HG03025 (cell line): ENCODE measurements around the gene PTPRM.
"Not testable (repeated sequence)": the region's sequence is repeated elsewhere in the genome, so short reads cannot be mapped to it uniquely, and the experiment has no call there.

Source experiments
- ATAC-seq: cut with Tn5 transposase; IDR thresholded peaks from one replicate; pipeline ENCODE4 v1.9.1; 2021; ENCODE audit warnings: mild to moderate bottlenecking, moderate library complexity; ENCODE audit not compliant: unreplicated experiment, low FRiP score

PTPRM gene

DNA sequence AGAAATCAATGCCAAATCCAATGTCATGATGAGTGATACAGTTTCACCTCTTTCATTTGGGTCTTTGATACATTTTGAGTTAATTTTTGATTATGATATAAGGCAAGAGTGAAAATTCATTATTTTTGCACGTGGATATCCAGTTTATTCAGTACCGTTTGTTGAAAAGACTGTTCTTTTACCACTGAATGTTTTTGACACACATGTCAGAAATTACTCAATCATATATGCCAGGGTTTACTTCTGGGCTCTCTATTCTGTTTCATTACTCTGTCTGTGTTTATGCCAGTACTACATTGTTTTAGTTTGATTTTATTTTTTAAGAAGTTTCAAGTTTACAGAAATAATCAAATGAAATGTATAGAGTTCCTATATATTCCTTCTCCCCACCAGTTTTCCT lies 154.4 kb downstream of the PTPRM start:
- no peak for ATAC-seq

DNA sequence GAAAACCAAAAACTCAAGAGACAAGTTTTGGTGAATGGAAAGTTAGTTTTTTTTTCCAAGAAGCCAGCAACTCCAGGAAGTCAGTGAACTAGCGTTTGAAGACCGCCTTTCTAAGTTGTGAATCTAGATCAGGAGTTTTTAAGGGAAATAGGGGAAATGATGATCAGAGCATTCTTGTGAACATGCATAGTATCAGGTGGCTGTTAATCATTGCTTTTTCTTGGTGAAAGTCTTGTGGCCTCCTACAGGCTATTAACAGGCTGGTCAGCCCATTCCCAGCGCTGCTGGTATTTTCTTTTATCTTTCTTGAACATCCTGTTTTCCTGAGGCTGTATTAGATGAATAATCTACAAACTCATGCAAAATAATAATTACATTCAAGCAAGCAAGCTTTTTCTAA lies 155.8 kb downstream of the PTPRM start:
- ATAC-seq = no peak

DNA sequence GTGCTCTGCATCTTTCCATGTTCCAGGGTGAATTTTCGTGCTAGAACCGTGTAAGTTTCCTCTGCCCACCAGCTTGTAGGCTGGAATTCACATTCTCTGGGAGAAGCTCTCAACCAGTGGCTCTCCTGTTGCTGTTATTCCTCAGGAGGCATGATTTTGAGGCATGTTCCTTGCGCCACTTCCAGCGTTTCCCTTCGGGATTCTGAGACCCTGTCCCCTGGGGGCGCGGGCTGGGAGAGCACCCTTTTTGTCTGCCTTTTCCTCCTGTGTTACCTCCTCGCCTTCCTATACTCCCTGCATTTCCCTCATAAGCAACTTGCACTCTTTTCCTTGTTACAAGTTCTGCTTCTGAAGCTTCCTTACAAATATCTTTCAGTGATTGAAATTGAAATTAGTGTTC lies 156.4 kb downstream of the PTPRM start:
- ATAC-seq = no peak

DNA sequence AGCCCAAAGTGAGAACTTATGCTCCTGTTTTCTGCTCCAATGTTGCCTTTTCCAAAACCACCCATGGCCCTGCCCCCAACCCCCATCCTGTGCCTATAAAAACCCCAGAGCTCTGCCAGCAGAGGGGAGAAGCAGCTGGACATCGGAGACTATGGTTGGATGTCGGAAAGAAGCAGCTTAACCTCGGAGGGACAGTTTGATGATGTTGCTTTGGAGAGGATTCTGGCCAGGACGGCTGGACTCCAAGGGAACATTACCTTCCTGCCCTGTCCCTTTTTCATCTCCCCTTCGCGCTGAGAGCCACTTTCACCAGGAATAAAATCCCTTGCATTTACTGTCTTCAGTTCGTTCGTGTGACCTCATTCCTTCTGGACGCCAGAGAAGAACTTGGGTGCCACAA lies 158.4 kb downstream of the PTPRM start:
- ATAC-seq = no peak

DNA sequence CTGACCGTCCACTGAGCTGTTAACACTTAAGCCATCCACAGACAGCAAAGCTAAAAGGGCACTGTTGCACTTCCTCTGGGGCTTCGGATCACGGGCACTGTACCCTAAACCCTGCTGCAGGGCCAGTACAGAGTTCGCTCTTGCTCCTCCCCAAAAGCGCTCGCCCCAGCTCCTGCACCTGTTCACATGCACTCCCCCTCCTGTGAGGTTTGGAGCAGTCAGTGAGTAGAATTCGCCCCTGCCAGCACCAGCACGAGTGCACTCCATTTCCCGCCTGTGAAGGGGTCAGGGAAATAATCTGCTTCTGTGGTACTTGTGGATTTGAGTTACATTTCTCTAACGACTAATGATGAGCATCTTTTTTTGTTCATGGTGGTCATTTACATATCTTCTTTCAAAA lies 158.8 kb downstream of the PTPRM start:
- no peak for ATAC-seq

DNA sequence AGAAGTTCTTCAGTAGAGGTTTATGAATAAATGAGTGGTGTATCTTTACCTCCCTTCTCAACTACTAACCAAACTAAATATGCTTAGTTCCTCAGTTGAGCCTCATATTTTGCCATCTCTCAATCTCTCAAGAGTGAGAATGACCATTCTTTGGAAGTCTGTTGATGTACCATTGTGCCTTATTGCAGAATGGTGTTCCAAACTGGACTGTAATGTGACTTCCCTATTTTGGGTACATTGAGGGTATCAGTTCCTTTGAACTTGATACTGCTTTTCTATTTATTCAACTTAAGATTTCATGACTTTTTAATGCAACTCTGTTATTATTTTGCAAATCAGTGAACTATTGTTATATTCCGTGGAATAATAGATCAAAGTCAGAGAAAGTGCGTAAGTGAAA lies 159.4 kb downstream of the PTPRM start:
- no peak for ATAC-seq

DNA sequence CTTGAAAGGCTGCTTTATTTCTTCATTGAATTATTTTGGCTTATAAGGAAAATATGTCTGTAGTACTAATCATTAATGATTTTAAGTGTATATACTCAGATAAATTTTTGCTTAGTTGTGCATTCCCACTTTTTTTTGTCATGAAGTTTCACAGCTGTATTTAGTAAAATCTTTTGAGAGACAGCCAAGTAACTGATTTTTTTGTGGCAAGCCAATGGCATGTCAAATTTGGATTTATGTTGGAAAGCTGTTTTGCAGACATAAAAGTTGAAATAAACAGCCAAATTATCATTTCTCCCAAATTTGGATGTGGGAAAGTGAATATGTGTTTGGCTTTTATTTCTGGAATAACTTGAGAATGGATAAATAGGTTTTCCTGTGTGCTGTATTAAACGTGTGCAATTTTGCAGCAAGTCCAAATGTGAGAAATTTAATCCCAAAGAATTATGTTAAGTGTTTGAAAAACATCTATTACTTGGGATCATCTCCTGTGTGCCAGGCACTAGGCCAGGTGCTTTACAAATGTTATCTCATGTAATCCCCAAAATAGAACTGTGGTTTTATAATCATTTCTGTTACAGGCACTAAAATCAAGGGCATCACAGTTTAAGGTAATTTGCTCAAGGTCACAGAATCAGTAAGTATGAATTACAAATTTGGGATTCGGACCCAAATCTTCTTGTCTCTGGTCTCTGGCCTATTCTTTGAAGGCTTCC lies 160.4 kb downstream of the PTPRM start:
- ATAC-seq = no peak

DNA sequence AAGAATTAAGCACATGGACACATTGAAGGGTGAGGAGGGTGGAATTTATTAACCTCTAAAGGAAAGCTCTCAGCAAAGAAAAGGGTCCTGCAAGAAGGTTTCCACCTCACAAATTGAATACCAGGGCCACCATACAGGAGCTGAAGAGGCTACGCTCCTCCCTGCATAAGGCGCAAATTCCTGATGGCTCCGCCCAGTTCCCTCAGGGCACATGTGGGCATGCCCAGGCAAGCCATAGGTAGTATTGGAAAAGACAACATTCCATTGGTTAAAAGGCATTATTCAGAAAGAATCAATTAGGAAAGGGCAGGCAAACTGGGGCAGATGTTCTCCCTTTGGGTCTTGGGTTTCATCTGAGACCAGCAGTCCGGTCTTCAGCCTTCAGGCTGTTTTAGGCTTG lies 161.2 kb downstream of the PTPRM start:
- no peak for ATAC-seq

DNA sequence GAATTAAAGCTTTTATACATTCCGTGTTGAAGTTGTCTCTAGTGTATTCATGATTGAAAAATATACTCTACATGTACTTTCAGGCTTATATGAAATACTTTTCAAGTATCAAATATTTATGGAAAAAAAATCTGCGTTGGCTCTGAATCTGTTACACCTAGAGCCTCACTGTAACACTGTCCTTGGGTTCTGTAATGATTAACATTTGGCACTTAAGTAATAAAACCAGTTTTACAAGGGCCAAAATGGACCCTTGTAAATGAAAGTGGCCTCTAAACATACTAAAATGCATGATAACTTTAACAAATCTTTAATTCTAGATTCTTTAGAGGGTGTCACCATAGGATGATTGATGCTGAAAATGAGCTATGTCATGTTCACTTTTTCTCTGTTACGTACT lies 162.8 kb downstream of the PTPRM start:
- no peak for ATAC-seq

DNA sequence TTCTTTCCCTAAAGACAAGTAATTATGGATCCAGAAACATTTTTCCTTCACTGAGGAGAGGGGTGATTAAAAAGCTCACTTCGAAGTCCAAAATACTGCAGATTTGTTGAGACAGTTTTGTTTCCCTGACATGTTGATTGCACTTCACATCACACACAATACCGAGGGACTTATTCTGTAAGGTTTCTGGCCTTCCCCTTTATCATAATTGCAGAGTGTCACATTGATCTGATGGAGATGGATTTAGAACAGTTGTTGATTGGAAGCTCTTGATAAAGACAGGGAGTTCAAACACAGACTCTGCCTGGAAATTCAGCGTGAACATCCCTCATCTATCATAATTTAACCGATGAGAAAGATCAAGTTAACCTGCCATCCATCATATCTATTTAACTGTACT lies 163.6 kb downstream of the PTPRM start:
- ATAC-seq = no peak

DNA sequence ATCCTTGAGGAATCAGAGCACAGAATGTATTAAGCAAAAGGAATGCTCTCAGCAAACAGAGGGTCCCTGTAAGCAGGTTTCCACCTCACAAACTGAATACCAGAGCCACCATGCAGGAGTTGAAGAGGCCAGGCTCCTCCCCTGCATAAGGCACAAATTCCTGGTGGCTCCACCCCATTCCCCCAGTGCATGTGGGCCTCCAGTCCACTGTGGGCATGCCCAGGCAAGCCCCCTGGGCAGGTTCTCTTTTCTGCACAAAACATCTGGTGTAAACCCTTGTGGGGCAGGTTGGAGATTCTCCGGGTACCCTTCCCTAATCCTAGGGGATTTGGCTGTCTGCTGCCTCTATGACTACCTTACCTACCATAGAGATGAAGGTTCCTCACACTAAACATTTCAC lies 166.5 kb downstream of the PTPRM start:
- ATAC-seq = no peak

DNA sequence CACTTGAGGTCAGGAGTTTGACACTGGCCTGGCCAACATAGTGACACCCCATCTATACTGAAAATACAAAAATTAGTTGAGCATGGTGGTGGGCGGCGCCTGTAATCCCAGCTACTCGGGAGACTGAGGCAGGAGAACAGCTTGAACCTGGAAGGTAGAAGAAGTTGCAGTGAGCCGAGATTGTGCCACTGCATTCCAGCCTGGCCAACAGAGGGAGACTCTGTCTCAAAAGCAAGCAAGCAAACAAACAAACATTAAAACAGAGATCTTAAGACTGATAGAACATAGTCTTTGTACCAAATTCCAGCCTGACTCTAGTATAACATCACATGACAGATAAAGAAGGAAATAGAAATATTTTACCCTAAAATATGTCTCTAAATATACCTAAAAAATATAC lies 168.1 kb downstream of the PTPRM start:
- no peak for ATAC-seq

DNA sequence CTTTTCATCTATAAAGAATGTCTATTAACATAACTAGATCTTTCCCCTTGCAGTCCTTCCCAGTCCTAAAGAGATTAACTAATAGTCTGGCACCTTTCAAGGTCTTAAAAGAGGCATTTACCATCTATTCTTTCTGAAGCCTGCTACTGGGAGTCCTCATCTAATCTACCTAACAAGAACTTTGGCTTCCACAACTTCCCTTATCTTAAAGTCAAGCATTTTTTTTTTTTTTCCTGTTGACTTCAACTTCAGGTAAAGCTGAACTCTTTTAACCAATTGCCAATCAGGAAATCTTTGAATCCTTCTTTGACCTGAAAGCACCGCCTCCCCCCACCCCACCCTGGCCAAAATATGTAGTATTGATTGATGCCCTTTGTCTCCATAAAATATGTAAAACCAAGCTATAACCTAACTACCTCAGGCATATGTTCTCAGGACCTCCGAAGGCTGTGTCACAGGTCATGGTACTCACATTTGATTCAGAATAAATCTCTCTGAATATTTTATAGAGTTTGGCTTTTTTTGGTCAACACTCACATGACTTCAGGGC lies 168.6 kb downstream of the PTPRM start:
- no peak for ATAC-seq

DNA sequence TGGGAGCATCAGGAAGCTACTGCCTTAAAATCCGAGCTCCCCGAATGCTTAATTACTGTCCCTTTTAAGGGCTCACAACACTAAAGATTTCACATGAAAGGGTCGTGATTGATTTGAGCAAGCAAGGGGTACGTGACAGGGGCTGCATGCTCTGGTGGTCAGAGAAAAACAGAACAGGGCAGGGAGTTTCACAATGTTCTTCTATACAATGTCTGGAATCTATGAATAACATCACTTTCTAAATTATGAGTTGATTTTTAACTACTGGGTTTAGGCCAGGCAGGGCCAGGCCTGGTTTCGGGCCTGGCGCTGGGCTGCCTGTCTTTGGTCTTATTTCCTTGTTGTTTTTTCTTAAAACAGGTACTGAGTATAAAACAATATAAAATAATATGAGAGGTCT lies 169.4 kb downstream of the PTPRM start:
- not testable (repeated sequence) for ATAC-seq

DNA sequence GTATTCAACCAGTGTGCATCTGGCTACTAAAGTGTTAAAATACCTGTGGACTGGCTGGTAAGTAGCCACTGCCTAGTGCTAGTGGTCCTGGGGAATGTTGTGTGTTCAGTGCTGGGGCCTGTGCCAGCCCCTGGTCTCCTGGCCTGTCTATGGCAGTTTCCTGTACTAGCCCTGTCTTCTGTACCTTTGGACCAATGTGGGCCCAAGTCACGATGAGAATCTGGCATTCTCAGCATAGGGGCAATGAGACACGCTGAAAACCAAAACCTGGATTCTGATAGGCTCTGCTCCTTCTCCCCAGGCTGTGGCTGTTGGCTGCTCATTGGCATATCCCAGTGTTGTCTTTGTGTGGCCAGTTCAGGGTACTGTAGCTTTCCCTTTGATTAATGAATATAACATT lies 170.4 kb downstream of the PTPRM start:
- no peak for ATAC-seq

DNA sequence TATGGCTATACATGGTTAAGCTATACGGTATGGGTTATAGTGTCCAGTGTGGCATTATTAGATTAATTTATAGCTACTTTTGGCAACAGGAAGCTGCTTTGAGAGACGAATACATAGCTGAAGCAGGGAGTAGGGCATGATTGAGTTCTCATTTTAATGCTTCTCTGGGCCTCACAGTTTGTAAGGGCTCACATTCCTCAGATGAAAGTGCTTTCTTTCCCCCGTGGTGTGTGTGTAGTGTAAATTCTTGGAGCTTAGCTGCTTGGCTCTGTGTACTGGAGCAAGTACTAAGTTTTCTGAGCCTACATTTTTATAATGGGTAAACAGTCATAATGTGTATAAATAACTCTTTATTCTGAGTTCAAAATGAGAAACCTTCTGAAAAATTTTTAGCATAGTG lies 173.7 kb downstream of the PTPRM start:
- ATAC-seq = no peak

DNA sequence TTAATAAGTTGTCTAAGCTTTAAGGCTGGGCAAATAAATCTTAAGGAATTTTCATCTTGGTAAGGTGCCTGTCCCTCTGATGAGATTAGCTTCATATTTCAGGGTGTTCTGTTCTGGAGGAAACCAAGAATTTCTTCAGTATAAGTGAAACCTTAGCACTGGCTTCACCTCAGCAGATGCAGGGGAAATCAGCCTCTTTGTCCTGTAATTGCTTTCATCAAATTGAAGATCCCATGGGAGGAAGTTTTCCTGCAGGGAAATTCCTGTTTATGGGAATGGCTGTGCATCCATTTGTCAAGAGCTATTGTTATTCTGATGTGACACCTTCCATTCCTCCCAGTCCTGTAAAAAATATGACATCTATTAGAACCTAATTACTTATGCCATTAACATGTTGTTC lies 174.5 kb downstream of the PTPRM start:
- no peak for ATAC-seq

DNA sequence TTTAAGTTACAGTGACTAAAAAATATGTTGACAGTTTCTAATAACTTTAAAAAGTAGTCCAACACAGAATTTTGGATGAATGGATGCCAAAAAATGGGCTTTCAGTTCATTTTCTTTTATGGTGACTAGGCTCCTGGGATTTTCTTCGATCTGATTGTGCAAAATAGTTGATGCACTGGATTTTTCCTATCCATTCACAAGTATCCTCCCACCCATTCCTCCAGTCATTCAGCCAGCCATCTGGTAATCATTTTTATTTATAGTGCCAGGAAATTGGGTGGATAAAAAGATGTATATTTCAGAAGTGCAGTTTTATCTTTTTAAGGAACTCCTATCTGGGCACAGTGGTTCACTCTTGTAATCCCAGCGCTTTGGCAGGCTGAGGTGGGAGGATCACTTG lies 175.1 kb downstream of the PTPRM start:
- ATAC-seq = no peak

DNA sequence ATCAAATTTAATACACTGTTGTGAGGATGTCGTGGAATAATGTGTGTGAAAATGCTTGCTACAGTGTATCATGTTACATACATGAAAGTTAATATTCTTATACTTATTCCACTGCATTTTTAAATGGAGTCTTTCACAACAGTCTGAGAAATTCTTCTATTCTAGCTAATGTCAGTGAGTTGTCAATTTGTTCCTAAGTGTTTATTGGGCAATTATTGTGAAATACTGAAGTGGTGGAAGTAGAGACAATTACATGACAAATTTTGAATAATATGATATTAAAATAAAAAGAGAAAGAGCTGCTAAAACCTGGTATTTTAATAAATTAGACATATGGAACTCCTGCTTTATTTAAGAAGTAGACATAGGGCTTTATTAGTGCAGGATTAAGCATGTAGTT lies 176.1 kb downstream of the PTPRM start:
- ATAC-seq = no peak

DNA sequence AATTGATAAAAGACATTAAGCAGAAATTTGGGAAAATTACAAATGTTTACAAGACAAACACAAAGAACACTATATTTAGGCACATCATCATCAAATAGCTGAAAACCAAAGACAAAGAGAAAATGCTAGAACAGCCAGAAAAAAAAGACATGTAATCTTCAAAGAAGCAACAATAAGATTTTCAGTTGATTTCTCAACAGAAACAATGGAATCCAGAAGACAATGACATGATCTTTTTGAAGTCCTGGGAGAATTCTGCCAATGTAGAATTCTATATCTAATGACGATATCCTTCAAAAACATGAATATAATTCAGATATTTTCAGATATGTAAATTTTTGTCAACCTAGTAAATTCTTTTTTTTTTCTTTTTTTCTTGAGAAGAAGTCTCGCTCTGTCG lies 179.0 kb downstream of the PTPRM start:
- ATAC-seq = no peak

DNA sequence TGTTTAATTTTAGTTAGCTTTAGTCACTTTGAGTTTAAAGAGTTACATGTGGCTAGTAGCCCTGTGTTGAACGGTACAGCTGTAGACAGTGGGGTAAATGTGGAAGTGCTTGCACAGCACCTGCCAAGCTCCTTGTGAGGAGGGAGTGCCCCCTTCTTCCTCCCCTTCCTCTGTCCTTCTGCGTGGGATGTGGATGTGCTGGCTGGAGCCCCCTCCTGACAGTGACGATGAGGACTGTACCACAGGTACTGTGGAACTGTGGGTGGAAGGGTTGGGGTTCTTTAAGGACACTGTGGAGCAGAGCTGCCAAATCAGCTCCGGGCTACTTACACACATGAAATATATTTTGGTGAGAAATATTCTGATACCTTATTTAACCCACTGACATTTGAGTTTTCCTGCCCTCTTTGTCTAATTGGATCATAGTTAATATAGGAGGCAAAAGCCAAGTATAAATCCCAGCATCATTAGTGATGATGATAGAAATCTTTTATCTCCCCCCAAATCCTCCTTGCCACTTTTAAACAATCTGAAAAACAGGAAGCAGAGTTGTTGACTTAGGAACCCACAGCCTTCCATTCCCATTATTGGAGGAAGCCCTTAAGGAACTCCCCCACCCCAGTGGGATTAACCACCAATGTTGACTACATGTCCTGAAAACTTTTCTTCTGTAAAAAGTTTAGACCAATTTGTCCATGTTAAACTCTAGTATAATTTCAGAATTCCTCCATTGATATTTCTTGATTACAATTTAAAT lies 181.3 kb downstream of the PTPRM start:
- no peak for ATAC-seq

DNA sequence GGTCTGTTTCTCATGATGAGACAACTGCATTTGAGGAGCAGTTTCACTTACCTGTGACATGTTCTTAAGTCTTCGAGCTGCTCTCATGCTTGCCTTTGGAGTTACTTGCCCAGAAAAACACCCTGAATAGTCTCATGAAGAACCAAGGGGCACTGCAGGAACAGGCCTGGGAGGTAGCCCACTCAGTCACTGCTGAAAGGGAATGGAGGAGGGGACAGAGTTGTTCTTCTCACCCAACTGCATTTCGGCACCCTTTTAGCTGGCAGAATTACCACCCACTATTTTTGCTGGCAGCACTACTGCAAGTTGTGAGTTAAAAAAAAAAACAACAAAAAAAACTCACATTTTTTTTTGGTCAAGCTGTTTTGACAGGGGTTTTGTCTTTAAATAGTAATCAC lies 181.9 kb downstream of the PTPRM start:
- no peak for ATAC-seq
